Activated naive CD4-positive, alpha-beta T cell treated with anti-CD3 and anti-CD28 coated beads, Interleukin-2, amount 50 U/mL, for 72 hours (primary cell): Measurements from ENCODE around the gene FRMPD1. TPM values are rescaled to one million over a fixed set of nuclear protein-coding genes. Genes with fewer than 3 reads are reported as not detected.
"Not testable (repeated sequence)": the region's sequence is repeated elsewhere in the genome, so short reads cannot be mapped to it uniquely, and the experiment has no call there.

ENCODE experiments used
- ATAC-seq, 2 donors: fragments of 150-1000 bp; cut with Tn5 transposase; 2 replicates each; pipeline ENCODE4 v1.10.0; 2021; ENCODE audit warnings: mild to moderate bottlenecking in 2 of 2, moderate library complexity in 2 of 2
- DNase-seq, 2 donors: peaks; one replicate each; pipeline ENCODE4 v3.0.0; 2021 to 2022; ENCODE audit warnings: low spot score in 2 of 2
- H3K27ac Mint-ChIP-seq, 2 donors: one replicate each; pipeline ENCODE4 v1.8.0; 2022; ENCODE audit warnings: mild to moderate bottlenecking in 2 of 2, mixed read lengths in 2 of 2
- H3K36me3 Mint-ChIP-seq, 2 donors: one replicate each; pipeline ENCODE4 v1.8.0; 2022; ENCODE audit warnings: mixed read lengths in 2 of 2
- H3K9me3 Mint-ChIP-seq, 2 donors: one replicate each; pipeline ENCODE4 v1.8.0; 2022; ENCODE audit warnings: mixed read lengths in 2 of 2
- total RNA-seq, 2 donors: library from RNA; stranded (reverse); gene quantifications; one replicate each; pipeline ENCODE4 v1.2.3, GENCODE V29; 2022

The FRMPD1 gene
- not detected for total RNA-seq

GRCh38 chr9:37650873-37651768, at the start of gene FRMPD1:
Gene FRMPD1, plus strand, starts transcription at chr9:37650954. Its CDS starts 41,688 bp downstream, at chr9:37692642.
- Mint-ChIP-seq H3K9me3 (no peaks in the 10 kb centered on the region), H3K27ac (no peak within 1 kb of the TSS), H3K36me3 (peaks cover 0 to 5% of the 10 kb centered on the region in 2 donors)
- ATAC-seq (peak; percentile 84 to 96), DNase-seq (peak; percentile 56 to 66)

- H3K9me3 Mint-ChIP-seq, H3K27ac Mint-ChIP-seq, DNase-seq, H3K36me3 Mint-ChIP-seq, ATAC-seq: not testable (repeated sequence)
These were observed 48.7 kb upstream of the FRMPD1 start for GRCh38 chr9:37602061-37602460.

- DNase-seq: no peak
- no peaks in the 10 kb centered on the region for H3K9me3 Mint-ChIP-seq
- ATAC-seq: no peak
- H3K36me3 Mint-ChIP-seq: no peaks in the 10 kb centered on the region
- H3K27ac Mint-ChIP-seq: no peak overlapping the region
These were observed 47.9 kb upstream of the FRMPD1 start for GRCh38 chr9:37602817-37603216.

- H3K9me3 Mint-ChIP-seq: no peaks in the 10 kb centered on the region
- ATAC-seq (no peak), DNase-seq (no peak)
- no peaks in the 10 kb centered on the region for H3K36me3 Mint-ChIP-seq
- H3K27ac Mint-ChIP-seq: no peak overlapping the region
These were observed 46.5 kb upstream of the FRMPD1 start for GRCh38 chr9:37604296-37604695.

GRCh38 chr9:37608250-37608649, 42.5 kb upstream of the FRMPD1 start:
- ATAC-seq (no peak), DNase-seq (no peak)
- H3K9me3 Mint-ChIP-seq: no peaks in the 10 kb centered on the region
- no peak overlapping the region for H3K27ac Mint-ChIP-seq
- no peaks in the 10 kb centered on the region for H3K36me3 Mint-ChIP-seq

DNA sequence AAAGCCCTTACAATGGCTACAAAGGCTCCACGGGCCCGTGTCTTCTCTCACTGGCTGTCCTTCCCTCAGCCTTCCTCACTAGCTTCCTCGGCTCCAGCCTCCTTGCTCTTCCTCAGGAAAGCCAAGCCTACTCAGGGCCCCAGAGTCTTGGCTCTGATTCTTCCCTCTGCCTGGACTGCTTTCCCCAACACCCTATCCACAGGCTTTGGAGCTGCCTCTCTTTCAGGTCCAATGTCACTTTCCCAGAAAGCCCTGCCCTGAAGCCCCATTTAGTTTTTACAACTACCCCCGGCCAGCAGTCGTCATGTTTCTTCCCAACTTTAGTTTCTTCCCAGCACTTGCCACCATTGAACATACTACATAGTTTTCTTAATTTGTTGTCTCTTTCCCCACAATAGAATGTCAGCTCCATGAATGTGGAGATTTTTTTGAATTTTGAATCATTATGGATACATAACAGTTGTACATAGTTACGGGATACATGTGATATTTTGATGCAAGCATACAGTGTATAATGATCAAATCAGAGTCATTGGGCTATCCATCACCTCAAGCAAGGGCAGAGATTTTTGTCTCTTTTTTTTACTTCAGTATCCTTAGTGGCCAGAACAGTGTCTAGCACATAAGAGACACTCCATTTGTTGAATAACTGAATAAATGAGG, 40.9 kb upstream of the FRMPD1 start:
- ATAC-seq (no peak), DNase-seq (no peak)
- H3K27ac Mint-ChIP-seq: no peak overlapping the region
- H3K36me3 Mint-ChIP-seq: no peaks in the 10 kb centered on the region
- H3K9me3 Mint-ChIP-seq: no peaks in the 10 kb centered on the region

DNA sequence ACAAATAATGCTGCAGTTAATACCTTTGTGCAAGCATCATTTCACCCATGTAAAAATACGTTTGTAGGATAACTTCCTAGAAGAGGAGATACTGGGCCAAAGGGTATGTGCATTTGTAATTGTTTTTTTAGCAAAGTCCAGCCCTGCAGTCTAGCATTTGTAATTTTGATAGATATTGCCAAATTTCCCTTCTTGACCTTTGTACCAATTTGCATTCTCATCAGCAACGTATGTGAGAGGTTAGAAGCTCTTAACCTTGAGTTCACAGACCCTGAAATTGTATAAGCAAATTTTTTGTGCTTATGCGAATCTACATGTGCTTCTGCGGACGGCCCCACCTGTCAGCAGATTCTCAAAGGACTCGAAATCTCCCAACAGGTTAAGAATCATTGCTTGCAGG, 39.7 kb upstream of the FRMPD1 start:
- Mint-ChIP-seq H3K27ac (no peak overlapping the region), H3K36me3 (no peaks in the 10 kb centered on the region), H3K9me3 (no peaks in the 10 kb centered on the region)
- ATAC-seq (no peak), DNase-seq (no peak)

- DNase-seq: no peak
- no peak overlapping the region for H3K27ac Mint-ChIP-seq
- H3K9me3 Mint-ChIP-seq: no peaks in the 10 kb centered on the region
- no peak for ATAC-seq
- no peaks in the 10 kb centered on the region for H3K36me3 Mint-ChIP-seq
These were observed 38.8 kb upstream of the FRMPD1 start for GRCh38 chr9:37611961-37612360.

DNA sequence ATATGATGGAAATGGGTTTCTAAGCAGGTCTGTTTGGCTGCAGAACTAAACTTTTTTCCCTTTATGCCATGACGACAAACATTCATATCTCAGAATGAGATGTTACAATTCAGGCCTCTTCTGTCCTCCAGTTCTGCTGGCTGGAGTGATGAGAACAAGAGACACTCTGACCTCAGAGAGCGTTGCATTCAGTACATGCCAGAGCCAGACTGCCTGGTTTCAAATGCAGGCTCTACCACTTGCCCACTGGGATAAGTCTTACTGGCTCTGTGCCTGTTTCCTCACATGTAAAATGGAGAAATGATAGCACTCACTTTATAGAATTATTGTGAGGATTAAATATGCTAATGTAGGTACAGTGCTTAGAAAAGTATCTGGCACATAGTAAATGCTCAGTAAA, 33.6 kb upstream of the FRMPD1 start:
- no peak for ATAC-seq
- Mint-ChIP-seq H3K9me3 (no peaks in the 10 kb centered on the region), H3K36me3 (no peaks in the 10 kb centered on the region), H3K27ac (no peak overlapping the region)
- no peak for DNase-seq

DNA sequence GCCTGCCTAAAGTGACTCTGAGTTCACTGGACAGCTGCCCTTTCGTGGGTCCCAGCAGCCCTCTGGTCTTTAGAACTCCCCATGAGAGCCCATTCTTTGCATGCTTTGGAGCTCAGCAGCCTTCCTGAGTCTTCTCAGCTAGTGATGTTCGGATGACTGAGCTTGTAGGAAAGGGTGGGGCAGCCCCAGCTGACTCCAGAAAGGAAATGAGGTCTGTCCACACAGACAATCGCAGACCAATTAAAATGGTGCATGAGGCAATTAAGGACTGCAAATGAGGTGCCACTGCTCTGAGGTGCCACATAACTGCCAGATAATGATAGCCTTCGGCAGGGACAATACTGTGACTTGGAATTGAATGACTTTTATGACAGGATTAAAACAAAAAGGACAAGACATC, 32.9 kb upstream of the FRMPD1 start:
- Mint-ChIP-seq H3K27ac (no peak overlapping the region), H3K36me3 (no peaks in the 10 kb centered on the region), H3K9me3 (no peaks in the 10 kb centered on the region)
- ATAC-seq (no peak), DNase-seq (no peak)

DNA sequence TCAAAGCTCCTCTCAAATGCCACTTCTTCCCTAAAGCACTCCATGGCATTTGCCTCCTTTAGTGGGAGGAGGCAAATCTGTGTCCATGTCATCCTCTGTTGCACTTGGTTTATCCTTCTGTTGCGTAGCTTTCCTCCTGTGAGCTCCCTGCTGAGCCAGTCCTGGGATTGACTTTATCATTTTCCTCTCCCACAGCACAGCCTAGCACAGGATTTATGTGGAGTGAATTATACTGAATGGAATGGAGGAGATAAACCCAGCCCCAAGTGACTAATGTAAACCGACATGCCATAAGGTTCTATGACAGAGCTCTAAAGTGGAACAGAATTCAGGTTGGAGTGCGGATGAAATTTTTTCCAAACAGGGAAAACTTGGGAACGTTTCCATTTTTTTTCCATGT, 31.9 kb upstream of the FRMPD1 start:
- DNase-seq: no peak

GRCh38 chr9:37619806-37620205, 30.9 kb upstream of the FRMPD1 start:
- DNase-seq: no peak
- no peaks in the 10 kb centered on the region for H3K9me3 Mint-ChIP-seq
- no peak overlapping the region for H3K27ac Mint-ChIP-seq
- H3K36me3 Mint-ChIP-seq: no peaks in the 10 kb centered on the region
- ATAC-seq: no peak

More for the DNA sequence above, 31.9 kb upstream of the FRMPD1 start:
- H3K36me3 Mint-ChIP-seq: no peaks in the 10 kb centered on the region
- no peaks in the 10 kb centered on the region for H3K9me3 Mint-ChIP-seq
- peak overlapping the region in 1 of 2 donors; percentile 6 for H3K27ac Mint-ChIP-seq
- ATAC-seq: no peak

DNA sequence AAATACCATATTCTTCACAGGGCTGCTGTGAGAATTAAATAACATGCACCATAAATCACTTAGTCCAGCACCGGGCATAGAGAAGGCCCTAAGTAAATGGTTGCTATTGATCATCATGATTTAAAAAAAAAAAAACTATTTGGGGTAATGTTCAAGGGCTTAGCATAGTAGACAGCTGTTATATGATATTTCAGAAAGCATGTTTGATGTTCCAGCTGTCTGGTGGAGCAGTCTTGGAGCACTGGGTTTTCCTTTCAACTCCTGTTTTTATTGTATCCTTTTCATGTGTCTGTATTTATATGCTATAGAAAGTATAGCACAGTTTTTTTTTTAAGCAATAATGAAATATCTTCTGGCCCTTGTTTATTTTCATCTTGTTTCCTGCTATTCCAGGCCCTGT, 30.4 kb upstream of the FRMPD1 start:
- H3K27ac Mint-ChIP-seq: no peak overlapping the region
- ATAC-seq (no peak), DNase-seq (no peak)
- H3K36me3 Mint-ChIP-seq: no peaks in the 10 kb centered on the region
- no peaks in the 10 kb centered on the region for H3K9me3 Mint-ChIP-seq

- no peaks in the 10 kb centered on the region for H3K36me3 Mint-ChIP-seq
- H3K27ac Mint-ChIP-seq: no peak overlapping the region
- no peaks in the 10 kb centered on the region for H3K9me3 Mint-ChIP-seq
- no peak for DNase-seq
- ATAC-seq: no peak
These were observed 29.3 kb upstream of the FRMPD1 start for GRCh38 chr9:37621273-37622121.

- Mint-ChIP-seq H3K36me3 (no peaks in the 10 kb centered on the region), H3K27ac (no peak overlapping the region), H3K9me3 (no peaks in the 10 kb centered on the region)
- DNase-seq: no peak
- ATAC-seq: no peak
These were observed 28.3 kb upstream of the FRMPD1 start for GRCh38 chr9:37622462-37622861.

GRCh38 chr9:37623267-37623666, 27.5 kb upstream of the FRMPD1 start:
- no peaks in the 10 kb centered on the region for H3K9me3 Mint-ChIP-seq

DNA sequence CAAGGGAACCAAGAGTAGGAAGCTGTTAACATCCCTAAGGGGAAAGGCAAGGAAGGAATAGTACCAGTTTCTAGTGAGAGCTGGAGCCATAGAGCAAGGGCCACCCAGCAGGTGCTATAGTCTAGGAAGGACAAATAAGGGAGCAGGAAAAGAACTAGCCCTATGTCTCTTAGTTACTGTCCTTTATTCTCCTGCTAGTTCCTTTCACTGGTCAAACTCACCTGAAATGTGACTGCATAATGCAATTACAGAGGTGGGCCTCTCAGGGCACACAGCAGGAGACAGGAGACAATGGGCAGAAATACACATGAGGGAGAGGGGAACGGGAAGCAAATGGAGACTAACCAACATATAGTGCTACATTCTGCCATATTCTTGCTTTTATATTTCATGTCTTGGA, 26.7 kb upstream of the FRMPD1 start:
- H3K27ac Mint-ChIP-seq: no peak overlapping the region
- H3K36me3 Mint-ChIP-seq: no peaks in the 10 kb centered on the region
- no peaks in the 10 kb centered on the region for H3K9me3 Mint-ChIP-seq
- ATAC-seq: no peak
- DNase-seq: no peak

More at GRCh38 chr9:37623267-37623666, 27.5 kb upstream of the FRMPD1 start:
- no peak overlapping the region for H3K27ac Mint-ChIP-seq
- ATAC-seq (no peak), DNase-seq (no peak)
- no peaks in the 10 kb centered on the region for H3K36me3 Mint-ChIP-seq
